Measurements from ENCODE around the gene CASK.

The CASK gene

DNA sequence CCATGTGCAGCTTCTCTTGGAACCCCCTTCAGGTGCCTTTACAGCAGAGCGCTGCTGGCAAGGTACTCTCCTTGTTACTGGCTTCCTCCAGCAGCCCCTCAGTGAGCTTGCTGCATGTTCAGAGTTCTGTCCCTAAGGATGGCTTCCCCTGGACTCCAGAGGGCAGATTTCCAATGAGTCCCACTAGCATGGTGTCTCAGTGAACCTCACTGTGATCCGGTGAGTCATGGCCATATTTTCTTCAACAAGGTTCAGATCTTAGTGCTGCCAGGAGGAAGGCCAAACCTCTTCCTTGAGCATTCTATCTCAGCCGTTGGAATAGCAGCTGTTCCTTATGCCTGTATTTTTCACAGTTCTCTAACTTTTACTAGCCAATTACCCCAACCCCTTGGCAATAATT lies 98.8 kb downstream of the CASK start:
- no peak for DNase-seq

DNA sequence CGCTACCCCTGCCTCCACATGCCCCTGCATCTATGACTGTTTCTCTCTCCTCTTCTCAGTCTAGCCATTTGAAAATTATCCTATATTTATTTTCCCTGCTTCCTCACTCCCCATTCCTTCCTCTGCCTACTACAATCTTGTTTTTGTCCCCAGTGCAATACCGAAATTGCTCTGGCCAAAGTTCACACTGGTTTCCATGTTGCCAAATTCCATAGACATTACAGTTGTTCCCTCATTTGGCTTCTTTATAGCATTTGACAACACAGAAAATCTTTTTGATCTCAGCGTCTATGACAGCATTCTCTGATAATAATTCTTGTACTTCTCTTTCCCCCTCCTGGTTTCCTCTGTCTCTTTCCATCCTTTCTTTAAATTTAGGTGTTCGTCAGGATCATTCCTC lies 100.0 kb downstream of the CASK start:
- DNase-seq, result no peak

DNA sequence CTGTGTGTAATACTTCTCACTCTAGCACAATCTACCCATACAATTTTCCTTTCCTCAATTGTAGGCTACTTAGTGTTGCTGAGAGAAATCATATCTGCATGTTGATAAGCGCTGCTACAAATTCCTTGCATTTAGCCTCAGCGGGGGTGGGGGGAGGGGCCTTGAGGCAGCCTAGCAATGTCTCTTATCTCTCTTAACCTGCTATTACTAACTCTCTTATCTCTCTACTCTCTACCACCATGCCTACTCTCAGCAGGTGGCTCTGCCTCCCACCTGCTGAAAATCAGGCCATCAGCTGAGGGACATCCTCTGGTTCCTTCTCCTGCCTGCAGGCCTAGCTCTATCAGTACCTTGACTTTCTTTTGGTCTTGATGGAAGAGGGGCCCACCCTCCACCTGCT lies 100.5 kb downstream of the CASK start:
- DNase-seq, result no peak

DNA sequence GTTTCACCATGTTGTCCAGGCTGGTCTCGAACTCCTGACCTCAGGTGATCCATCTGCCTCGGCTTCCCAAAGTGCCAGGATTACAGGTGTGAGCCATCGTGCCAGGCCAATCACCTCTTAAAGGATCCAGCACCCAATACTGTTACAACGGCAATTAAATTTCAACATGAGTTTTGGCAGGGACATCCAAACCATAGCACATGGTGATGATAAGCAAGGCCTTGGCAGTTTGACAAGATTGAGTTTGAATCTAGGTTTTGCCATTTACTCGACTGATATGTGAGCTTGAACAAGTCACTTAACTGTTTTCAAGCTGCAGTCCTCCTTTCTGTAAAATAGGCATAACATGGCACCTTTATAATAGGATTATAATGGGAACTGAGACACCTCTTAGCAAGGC lies 115.3 kb downstream of the CASK start:
- no peak for DNase-seq

DNA sequence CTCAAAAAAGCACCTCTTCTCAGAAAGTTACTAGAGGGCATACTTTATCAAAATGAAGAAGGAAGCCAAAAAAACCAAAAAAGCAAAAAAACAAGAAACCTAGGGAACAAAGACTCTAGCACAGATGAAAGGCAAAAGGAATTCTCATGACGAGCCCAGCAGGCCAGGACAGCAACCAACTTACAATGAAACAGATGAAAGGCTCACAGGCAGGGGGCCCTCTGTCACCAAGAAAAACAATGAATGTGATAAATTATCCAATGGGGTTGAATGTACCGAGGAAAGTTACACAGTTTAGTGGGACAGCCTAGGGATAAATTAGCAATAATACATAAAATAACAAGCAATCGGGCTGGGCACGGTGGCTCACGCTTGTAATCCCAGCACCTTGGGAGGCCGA lies 120.4 kb downstream of the CASK start:
- DNase-seq, result no peak

DNA sequence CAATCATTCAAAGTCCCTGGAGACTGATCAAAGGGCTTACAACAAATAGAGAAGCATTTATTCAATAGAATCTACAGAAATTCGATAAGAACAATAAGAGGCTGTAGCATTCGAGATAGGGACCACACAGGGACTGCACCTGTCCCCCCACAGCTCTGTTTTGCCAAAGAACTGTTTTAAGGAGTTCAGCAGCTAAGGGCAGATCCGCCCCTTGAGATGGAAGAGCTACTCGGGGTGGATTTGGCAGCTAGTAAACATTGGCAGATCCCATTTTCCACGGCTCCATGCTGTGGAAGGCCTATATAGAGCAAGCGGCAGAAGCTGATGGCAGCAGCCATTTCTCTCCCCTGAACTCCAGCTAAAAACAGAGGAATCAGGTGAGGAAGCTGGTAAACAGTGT lies 123.7 kb downstream of the CASK start:
- no peak for DNase-seq

DNA sequence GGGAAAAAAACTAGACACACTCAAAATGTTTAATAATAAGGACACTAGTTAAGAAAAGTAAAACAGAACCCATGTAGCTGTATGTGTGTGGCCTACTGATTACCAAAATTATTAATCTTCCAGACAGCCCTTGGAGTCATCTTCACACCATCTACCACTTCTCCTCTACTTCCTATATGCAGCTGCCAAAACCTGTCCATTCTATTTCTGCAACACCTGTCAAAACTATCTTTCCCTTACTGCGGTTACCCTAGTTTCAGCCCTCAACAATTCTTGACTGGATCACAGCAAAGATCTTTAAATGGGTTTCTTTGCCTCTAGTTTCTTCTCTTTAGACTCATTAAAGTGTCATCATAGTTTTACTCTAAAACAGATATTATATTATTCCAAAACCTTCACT lies 126.8 kb downstream of the CASK start:
- no peak for DNase-seq

DNA sequence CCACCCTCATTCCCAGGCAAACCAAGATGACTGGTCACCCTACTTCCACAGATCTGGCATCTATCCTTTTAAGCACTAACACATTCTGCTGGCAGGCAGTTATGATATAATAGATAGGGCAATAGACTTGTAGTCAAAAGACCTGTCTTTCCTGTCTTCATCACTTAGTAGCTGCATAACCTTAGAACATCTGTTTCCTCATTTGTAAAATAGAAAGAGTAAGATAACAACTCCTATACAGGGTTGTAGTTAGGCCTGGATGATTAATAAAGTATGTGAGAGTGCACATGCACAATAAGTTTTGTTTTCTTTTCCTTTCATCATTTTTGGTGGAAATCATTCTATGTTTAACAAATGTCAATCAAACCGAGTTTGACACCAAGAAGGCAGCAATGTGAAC lies 127.3 kb downstream of the CASK start:
- DNase-seq, result no peak

DNA sequence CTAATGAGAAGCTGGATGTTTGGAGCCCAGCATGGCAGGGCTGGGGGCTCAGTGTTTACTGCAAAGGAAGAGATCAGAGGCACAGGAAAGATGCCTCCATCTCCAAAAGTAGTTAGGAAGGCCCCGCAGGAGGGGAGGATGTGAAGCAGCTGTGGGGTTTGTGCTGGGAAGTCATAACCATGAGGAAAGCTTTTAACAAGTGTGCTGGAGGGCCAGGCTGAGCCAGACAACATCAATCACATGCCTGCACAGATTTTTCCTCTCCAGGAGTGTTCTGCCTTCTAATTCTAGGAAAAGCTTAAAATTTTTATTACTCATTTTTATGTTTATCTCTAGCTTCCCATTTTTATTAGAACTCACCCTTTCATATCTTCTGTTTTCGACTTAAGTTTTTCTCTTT lies 134.0 kb downstream of the CASK start:
- DNase-seq, result no peak

DNA sequence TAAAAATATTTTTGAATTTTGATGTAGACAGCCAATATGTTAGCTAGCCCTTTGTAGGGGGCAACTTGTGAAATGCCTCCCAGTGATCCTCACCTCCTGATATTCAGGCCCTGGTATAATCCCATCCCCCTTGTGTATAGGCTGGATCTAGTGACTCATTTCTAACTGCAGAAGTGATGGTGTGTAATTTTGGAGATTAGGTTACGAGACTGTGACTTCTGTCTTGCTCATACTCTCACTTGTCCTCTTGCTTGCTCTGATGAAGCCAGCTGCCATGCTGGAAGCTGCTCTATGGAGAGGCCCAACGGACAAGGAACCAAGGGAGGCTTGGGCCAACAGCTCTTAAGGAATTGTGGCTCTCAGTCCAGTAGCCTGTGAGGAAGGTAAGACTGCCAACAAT lies 137.7 kb downstream of the CASK start:
- DNase-seq, result no peak

DNA sequence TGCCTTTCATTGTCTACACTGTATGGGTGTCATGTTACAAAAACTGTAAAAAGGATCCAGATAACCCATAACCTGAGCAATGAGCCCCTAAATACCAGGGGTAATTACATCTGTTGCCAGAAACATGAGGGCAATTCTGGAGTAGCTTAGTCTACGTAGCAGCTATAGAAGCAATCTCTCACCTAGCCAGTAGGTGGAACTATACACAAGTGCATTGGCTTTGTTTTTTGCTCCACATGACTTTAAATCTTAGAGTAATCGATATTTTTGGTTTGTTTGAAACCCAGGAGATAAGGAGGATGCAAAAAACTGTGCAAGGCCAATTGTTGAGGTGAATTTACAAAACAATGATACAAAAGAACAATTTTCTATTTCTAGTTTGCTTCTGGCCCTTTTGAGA lies 141.9 kb downstream of the CASK start:
- peak in 1 of 2 experiments; percentile 4 for DNase-seq

DNA sequence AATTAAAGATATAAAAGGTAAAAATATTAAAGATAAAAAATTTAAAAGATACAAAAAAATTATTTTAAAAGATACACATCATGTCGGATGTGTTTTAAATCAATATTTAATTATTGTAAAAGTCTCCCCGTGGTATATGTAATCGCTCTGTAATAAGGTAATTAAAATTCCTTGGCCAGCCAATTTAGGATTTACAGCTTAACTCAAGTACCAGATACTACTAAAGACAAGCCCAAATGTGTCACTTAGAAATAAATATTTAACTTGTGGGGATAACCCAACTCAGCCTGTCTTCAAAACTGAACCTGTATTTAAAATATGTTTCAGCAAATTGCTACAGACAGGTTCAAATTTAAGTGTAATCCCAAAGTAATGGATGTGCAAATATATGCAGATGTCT lies 143.4 kb downstream of the CASK start:
- DNase-seq, result no peak

DNA sequence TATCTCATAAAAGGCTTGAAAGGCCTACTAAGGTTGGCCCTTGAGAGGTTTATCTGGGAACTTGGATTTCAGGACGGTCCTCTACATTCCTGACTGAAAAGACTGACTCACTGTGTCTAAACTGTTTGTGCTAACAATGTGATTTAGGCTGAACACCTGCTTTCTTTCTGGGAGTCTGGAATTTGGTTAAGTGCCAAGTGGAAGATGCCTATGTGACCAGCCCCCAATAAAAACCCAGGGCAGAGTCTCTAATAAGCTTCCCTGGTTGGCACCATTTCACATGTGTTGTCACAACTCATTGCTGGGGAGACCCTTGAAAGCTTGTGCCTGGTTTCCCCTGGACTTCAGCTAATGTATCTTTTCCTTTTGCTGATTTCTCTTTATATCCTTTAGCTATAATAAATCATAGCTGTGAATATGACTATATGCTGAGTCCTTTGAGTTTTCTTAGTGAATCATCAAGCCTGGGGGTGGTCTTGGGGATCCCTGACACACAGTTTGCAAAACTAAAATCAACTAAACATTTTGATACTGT lies 144.3 kb downstream of the CASK start:
- peak; percentile 14 to 31 for DNase-seq

DNA sequence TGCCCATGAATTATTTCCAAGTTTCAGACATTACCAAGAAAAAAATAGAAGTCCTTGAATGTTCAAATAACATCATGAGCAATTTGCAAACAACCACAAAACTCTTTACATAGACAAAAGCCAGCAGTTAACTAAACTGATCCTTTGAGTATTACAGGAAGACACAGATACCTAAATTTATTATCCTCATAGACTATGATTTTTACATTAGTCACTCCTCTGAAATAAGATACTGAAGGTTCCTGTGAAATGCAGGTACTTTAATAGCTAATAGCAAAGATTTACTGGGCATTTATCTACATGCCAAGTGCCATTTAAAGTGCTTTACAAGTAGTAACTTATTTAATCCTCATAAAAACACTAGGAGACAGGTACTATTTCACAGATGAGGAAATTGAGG lies 161.7 kb downstream of the CASK start:
- no peak for DNase-seq

DNA sequence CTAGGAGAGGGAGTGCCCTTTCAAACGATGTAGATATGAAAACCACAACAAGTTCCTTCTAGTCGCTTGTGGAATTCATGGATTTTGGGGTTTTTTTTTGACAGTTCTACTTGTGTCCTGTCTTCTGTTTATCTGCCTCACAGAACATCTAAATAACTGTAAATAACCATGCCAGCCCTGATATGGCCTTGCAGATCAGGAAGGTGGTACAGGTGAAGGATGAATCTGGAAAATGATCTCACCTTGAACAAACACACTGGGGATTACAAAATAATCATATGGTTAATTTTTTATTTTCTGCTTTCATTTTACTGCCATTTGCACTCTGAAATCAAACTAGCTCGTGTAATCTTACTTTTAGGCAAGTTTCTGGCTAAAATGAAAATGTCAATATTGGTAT lies 162.2 kb downstream of the CASK start:
- no peak for DNase-seq

DNA sequence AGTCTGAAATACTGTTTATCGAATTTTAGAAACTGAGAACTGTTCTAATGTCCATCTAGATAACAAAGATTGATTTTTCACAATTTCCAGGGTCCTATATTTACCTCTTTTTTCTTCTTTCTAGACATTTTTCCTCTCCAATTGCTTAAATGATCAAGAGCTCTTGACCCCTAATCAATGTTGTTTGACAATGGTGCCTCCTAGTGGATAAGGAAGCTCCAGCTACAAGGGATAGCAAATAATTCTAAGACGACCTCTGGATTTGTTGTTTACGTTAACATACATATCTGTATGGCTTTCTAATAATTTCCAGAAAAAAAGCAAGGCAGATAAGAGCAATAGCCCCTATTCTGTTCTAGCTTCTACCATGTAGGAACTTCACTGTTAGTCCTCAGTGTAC lies 163.5 kb downstream of the CASK start:
- DNase-seq, result no peak

DNA sequence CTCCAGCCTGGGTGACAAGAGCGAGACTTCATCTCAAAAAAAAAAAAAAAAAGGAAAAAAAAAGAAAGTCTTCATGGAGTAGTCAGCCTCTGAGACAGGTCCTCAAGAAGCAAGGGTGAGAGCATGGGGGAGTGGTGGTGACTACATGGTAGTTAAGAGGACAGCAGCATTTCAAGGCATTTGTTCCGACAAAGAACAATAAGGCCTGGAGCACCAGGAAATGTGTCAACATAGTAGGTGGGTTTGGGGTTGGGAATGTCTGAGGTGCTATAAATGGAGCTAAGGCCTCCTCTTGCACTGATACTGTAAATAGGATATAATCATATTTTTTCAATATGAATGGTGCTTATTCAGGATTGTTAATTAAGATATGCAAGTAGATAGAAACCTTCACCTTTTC lies 165.0 kb downstream of the CASK start:
- DNase-seq, result no peak

DNA sequence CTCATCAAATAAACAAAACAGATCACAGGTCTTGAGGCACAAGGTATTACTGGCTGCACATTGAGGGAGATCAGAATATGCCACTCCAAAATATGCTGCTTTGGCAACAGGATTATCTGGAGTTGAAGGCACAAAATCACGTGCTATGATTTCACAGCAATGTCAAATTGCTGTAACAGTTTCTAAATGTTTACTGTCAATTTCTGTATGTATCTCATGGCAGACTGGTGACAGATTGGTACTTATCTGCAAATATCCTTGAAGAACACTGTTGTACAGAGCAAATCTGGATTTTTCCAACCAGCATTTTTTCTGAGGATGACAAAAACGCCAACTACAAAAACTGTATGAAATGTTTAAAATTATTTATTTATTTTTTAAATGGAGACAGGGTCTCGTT lies 172.6 kb downstream of the CASK start:
- no peak for DNase-seq

DNA sequence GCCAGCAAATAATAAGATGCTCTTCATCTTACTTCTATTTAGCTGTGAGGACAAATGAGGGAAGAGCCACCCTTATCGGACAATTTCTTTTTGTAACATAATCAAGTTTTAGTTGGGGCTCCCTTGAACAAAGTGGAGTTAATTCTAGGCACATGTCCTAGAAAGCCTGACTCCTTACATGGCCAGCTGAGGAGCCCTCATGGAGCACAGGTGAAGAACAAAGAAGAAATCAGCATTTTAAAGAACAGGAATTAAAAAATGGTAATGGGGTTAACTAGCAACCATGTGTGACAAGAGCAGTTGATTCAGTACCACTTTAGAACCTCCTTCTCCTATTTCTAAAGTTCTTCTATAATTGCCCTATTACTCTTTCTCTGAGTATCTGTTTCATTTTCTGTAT lies 183.5 kb downstream of the CASK start:
- DNase-seq, result no peak

DNA sequence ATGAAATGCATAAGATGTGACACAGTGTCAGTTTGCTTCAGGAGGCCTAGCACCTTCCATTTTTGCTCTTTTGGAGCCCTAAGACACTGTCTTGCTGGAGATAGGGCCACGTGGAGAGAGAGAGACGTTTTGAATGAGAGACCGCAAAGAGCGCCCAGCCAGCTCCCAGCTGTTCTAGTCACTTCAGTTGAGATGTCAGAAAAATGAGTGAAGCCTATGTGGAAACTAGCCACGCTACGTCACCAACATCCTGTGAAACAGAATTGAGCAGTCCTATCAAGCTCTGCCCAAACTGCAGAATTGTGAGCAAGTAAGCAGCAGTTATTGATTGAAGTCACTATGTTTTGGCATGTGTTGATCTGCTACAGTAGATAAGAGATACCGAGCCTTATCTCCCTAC lies 186.3 kb downstream of the CASK start:
- DNase-seq, result no peak

DNA sequence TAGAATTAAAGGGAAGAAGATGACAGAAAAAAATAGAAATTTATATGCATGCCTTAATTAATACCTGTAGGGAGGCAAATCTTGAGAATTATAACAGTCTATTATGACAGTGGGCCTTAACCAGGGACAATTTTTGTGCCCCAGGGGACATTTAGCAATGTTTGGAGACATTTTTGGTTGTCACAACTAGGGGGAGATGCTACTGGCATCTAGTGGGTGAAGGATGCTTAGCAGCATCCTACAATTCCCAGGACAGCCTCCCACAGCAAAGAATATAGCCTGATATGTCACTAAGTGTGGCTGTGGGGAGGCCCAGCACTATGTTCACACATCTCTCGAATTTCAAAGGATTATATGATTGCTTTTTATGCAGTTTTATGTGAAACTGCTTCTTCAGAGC lies 188.8 kb downstream of the CASK start:
- peak in 1 of 2 experiments; percentile 0 for DNase-seq

DNA sequence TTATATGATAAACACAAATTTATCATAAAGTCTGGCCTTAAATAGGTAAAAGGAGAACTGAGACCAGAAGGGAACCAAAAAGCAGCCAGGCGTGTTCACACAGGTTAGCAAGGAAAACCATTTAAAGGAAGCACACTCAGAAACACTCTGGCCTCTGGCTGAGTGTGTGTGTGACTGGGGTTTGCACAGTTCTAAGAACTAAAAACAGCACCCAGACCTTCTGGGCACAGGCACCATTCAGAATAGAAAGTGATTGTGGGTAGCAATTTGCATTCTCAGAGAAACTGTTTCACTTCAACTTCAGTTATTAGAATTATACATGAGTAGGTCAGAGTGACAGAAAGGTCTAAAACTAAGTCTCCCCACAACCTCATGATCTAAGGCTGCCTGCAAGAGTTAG lies 189.4 kb downstream of the CASK start:
- no peak for DNase-seq

DNA sequence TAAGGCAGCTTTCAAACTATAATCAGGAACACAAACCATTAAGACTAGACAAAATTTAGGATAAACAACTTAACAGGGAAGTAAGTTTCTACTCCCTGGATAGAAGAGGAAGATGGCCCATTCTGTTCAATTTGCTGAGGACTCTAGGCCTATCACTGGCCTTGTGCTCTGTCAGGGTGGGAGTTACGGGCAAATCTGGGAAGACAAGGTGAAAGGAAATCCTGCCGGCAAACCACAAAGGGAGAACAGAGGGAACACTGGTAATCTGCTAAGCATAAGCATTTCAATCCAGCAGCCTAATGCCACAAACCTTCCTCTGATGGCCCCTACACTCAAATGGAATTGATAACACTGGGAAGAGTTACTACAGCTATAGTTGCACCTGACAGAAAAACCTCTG lies 191.1 kb downstream of the CASK start:
- DNase-seq, result no peak

DNA sequence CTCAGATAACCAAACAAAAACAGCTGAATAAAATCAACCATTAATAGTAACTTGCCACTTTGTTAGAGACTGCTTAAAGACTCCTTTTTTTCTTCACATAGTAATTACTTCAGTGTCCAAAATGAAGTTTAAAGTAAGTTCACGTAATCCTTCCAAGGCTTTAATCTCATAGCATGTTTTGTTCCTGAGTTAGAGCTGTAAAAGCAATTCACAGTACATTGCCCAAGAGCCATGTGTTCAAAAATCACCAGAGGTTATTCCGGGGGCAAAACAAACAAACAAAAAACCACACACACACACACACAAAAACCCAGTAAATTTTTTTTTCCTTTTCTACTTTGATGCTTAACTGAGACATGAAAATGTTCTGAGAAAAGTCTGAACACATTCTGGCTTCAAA lies 193.3 kb downstream of the CASK start:
- DNase-seq, result no peak

DNA sequence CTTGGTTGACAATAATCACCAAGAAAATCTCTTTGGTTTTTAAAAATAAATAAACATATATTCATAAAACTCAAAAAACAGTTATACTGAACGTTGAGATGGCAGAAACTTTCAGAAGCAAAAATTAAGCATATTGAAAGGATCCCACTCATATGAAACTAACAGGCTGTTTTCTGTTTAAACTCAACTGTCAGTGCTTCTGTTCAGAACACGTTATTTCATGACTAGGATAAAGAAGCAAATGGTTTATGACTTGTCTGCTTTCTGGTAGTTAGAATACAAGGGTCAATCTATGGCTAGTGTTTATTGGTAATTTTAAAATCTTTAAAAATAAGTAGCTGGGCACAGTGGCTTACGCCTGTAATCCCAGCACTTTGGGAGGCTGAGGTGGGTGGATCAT lies 195.2 kb downstream of the CASK start:
- DNase-seq, result no peak

DNA sequence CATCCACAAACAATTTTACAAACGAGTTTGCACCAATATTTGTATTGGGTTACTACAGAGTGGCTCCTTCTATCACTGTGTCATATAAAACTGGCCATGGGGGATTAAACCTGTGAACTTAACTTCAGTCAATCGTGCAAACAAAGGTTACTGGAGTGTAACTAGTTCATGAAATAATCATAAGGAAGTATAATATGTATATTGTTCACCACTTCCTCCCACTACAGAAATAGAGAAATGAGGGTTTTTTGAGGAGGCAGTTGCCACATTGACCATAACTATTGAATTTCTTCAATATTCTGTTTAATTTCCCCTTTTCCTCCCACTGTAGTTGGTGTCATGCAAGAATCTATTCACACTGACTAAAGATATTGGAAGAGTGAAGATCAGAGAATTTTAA lies 199.5 kb downstream of the CASK start, which contains the start of gene GPR82:
Gene GPR82 (plus strand): TSS at position 356 of the 400 bp plus-strand sequence. CDS start 2,846 bp downstream, outside the sequence.
- no peak for DNase-seq

Data from SW 1271 (cell line).